D721Med (cell line): ENCODE results near the gene ITGB7.

Source experiments
- DNase-seq: peaks from one replicate; pipeline ENCODE4 v3.0.0; 2011; ENCODE audit warnings: low spot score; ENCODE audit not compliant: insufficient read length
- FAIRE-seq: peaks from 2 replicates; lab custom pipeline; 2011; peaks lifted over from hg19 to GRCh38; lab: Jason Lieb, UNC
- TF ChIP-seq, protein P1 (sequence below): IDR thresholded peaks from 2 replicates; pipeline ENCODE4 v1.5.1; 2012; ENCODE audit warnings: mild to moderate bottlenecking, control low read depth; ENCODE audit not compliant: insufficient read depth; ENCODE audit errors: missing control alignments

ITGB7 gene

GRCh38 chr12:53152390-53152789 lies 54.7 kb downstream of the ITGB7 start:
- FAIRE-seq, result no peak
- DNase-seq, result no peak
- TF ChIP-seq, protein P1, sequence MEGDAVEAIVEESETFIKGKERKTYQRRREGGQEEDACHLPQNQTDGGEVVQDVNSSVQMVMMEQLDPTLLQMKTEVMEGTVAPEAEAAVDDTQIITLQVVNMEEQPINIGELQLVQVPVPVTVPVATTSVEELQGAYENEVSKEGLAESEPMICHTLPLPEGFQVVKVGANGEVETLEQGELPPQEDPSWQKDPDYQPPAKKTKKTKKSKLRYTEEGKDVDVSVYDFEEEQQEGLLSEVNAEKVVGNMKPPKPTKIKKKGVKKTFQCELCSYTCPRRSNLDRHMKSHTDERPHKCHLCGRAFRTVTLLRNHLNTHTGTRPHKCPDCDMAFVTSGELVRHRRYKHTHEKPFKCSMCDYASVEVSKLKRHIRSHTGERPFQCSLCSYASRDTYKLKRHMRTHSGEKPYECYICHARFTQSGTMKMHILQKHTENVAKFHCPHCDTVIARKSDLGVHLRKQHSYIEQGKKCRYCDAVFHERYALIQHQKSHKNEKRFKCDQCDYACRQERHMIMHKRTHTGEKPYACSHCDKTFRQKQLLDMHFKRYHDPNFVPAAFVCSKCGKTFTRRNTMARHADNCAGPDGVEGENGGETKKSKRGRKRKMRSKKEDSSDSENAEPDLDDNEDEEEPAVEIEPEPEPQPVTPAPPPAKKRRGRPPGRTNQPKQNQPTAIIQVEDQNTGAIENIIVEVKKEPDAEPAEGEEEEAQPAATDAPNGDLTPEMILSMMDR, result no peak

GRCh38 chr12:53151039-53151438 lies 56.0 kb downstream of the ITGB7 start:
- no peak for FAIRE-seq
- TF ChIP-seq, protein P1, result no peak
- DNase-seq, result no peak

- FAIRE-seq, result no peak
- TF ChIP-seq, protein P1, result no peak
- DNase-seq, result no peak
Measured at GRCh38 chr12:53147653-53148052, 59.4 kb downstream of the ITGB7 start.

- DNase-seq (no peak), FAIRE-seq (no peak)
- TF ChIP-seq, protein P1, result no peak
Measured at GRCh38 chr12:53147181-53147580, 59.9 kb downstream of the ITGB7 start.

DNA sequence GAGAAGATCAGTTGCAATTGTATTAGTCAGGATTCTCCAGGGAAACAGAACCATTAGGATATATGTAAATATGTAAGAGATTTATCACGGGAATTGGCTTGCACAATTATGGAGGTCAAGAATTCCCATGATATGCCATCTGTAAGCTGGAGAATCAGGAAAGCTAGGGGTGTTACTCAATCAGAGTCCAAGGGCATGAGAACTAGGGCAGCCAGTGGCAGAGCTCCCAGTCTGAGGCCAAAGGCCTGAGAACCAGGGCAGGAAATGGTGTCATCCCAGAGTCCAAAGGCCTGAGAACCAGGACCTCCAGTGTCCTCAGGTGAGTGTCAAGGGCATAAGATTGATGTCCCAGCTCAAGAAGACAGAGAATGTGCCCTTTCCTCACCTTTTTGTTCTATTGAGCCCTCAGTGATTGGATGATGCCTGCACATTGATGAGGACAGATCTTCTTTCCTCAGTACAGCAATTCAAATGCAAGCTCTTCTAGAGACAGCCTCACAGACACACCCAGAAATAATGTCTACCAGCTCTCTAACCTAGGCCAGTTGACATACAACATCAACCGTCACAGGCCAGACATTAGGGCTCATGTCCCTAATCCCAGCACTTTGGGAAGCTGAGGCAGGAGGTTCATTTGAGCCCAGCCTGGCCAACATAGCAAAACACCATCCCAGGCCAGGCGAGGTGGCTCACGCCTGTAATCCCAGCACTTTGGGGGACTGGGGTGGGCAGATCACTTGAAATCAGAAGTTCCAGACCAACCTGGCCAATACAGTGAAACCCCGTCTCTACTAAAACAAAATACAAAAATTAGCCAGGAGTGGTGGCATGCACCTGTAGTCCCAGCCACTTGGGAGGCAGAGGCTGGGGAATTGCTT lies 61.4 kb downstream of the ITGB7 start:
- FAIRE-seq (no peak), DNase-seq (no peak)

GRCh38 chr12:53143355-53143754 lies 63.7 kb downstream of the ITGB7 start:
- TF ChIP-seq, protein P1, result no peak
- no peak for FAIRE-seq
- no peak for DNase-seq

More for the DNA sequence above, 61.4 kb downstream of the ITGB7 start:
- TF ChIP-seq, protein P1, result no peak
